Ovary (tissue), 3 donors: ENCODE data around the gene RFK.

Experiments
- CTCF ChIP-seq, 3 donors: fragments of 450-650 bp in 2 of 3; fragments of 200-600 bp in 1 of 3; IDR thresholded peaks; one replicate each; pipeline versions ENCODE4 v1.5.1 to v1.8.0; 2016 to 2022; ENCODE audit warnings: antibody characterized with exemption in 3 of 3, mild to moderate bottlenecking in 1 of 3
- EP300 ChIP-seq: sonication (generic); formaldehyde crosslinking; IDR thresholded peaks from one replicate; pipeline ENCODE4 v1.6.1; 2017; ENCODE audit warnings: antibody characterized with exemption
- donor health status: DM: no; HTN: no; CAD: no.

DNA sequence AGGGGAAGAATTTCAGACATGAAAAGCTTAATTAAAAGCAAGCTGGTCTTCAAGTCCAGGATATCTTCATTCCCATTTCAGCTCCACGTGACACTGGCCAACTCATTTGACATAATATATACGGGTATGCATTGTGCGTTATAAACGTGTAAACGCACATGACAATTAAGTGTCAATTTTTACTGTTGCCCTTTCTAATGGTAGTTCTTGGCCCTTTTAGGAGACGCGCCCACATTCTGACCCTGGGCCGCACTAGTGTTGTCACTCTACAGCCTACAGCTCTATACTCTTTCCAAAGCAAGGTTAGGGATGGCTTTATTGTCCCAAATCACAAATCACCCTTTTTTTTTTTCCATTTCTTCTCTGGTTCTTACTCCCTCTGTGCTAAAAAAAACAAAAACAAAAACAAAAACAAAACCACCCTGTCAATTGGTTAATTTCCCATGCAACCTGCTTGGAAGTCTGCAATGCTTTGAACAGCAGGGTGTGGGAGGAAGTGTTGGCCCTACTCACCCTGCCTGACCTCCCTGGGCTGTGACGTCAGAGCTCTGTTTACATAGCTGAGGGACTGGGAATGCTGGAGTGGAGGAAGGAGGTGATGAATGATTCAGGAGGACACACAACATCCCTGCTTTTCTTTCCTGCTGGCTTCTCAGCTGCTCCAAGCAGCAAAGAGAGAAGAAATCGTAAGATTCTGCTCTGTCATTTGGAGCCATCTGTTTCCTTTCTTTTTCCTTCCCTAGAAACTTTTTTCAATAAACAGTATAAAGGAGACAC is 19.3 kb downstream of the RFK start:
- TF ChIP-seq EP300: no peak
- TF ChIP-seq CTCF (IDR thresholded peaks at IDR 0.05): no peak
